NCI-H2227 (cell line): ENCODE measurements around the gene RBM7.

Experiments
- DNase-seq: peaks from one replicate; lab custom pipeline; 2025; ENCODE audit not compliant: unreplicated experiment; lab: John Stamatoyannopoulos, UW

The RBM7 gene, protein sequence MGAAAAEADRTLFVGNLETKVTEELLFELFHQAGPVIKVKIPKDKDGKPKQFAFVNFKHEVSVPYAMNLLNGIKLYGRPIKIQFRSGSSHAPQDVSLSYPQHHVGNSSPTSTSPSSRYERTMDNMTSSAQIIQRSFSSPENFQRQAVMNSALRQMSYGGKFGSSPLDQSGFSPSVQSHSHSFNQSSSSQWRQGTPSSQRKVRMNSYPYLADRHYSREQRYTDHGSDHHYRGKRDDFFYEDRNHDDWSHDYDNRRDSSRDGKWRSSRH

DNA sequence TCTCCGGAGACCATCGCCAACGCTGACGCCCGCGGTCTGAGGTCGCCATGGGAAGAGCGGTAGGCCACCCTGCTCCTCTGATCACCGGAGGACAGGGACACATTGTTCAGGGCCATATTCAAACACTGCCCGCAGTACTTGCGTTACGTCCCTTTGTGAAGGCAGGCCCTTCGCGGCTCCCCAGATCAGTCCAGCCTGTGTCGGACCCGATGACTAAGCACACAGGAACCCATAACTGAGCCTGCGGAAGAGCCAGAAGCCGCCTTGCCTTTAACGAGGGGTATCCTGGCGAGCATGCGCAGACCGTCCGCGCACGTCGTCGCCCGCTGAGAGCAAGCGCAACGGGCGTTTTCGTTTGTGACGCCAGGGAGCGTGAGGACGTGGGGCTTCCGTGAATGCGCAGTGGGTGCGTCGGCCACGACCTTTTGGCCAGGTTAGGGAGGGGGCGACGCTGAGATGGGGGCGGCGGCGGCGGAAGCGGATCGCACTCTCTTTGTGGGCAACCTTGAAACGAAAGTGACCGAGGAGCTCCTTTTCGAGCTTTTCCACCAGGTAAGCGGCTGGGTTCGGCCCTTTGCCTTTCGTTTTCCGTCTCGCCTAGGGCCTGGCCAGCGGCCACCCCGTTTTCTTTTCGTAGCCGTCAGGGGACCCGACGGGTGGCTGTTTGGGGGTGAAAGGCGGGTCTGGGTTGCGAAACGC, at the start of gene RBM7, which contains the start of gene C11orf71:
RBM7 (plus strand) TSS at position 451 of the 699 bp plus-strand sequence; CDS start at position 457, 6 bp downstream.
C11orf71 (minus strand) TSS at position 296 of the 699 bp plus-strand sequence; CDS start at position 116, 180 bp downstream.
- peak; percentile 95 for DNase-seq

DNA sequence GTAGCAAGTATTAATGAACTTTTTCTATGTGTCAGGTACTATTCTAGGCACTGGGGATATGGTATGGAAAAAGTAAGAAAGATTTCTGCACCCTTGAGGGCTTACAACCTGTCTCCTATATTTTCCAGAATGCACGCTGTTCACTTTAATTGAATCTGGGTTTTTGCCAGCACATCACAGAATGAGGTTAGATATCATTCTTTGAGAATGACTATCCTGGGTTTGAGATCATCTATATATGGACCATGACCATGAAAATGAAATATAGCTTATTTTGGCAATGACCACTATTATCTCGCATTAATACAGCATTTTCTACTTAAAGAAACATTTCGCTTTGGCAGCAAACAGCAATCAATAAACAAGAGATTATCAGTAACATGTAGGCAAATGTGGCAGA, 47.0 kb upstream of the RBM7 start:
- no peak for DNase-seq

DNA sequence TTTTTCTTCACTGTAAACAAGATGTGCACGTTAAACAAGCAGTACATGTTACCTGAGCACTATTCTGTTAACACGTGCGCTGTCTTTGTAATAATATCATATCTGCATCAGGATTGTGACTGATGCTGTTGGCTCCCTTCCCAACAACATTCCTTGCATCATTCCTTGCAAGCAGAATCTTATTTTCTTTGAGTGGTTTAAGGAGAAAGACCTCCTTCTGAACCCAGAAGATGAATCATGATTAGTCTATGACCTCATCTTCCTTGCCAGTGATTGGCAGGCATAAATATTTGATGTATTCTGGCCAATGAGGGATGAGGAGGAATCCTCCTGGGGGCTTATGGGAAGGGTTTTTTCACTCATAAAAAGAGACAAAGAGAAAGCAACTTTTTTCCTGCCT, 46.4 kb upstream of the RBM7 start:
- no peak for DNase-seq

DNA sequence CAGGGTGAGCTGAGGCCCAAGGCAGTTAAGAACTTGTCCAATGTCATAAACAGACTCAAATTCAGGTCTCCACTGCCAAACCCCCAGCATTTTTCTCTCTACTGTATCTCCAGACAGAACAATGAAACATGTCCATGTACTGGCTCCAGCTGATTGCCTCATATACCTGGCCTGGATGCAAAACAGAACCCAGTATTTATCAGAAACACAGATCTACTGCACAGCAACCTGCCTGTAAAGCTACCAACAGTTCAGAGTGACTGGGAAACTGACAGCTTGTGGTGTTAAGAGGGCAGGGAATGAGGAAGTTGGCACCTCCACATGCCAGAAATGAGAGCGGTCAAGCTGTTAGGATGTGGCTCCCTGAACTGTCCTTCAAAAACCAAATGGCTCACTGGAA, 41.8 kb upstream of the RBM7 start:
- no peak for DNase-seq

DNA sequence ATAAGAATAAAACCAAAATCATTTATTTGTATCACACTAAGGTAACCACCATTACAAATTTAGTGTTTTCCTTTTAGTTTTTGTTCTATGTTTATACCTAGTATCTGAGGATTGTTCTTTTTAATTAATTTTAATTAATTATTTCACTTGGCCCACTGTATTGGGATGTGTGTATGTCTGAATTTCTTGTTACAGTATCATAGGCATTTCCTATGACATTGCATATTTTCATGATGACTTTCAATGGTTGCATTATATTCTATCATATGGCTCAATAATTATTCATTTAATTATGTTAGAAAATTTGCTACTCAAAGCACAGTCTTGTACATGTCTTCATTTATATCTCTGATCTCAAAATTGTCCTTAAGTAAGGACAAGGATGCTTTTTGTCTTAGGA, 41.1 kb upstream of the RBM7 start:
- DNase-seq: no peak

DNA sequence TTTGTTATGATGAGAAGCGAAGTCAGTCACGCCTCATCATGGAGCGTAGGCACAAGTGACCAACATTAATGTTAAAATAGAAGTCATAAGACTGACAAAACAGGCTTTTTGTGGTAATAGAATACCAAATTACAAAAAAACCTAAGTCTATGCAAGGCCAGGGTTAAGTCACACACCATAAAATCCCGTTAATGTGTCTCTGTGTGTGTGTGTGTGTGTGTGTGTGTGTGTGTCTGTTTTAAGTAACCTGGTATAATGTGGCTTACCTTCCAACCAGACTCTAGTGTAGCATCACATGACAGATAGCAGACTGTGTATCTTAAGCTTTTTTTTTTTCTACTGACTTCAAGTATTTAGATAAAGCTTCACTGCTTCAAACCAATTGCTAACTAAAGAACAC, 38.1 kb upstream of the RBM7 start:
- no peak for DNase-seq

DNA sequence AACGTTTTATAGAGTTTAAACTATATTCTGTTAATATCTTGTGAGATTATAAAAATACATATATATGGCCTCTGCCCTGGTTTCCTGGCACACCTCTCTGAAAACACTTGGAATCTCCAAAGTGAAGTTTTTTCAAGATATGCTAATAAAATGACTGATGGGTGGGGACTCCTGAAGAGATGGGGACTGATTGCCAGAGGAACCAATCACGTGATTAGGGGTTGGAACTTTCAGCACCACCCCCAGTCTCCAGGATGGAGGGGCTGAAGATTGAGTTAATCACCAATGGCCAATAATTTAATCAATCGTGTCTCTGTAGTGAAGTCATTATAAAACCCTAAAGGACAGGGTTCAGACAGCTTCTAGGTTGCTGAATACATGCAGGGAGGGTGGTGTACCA, 37.5 kb upstream of the RBM7 start:
- no peak for DNase-seq

DNA sequence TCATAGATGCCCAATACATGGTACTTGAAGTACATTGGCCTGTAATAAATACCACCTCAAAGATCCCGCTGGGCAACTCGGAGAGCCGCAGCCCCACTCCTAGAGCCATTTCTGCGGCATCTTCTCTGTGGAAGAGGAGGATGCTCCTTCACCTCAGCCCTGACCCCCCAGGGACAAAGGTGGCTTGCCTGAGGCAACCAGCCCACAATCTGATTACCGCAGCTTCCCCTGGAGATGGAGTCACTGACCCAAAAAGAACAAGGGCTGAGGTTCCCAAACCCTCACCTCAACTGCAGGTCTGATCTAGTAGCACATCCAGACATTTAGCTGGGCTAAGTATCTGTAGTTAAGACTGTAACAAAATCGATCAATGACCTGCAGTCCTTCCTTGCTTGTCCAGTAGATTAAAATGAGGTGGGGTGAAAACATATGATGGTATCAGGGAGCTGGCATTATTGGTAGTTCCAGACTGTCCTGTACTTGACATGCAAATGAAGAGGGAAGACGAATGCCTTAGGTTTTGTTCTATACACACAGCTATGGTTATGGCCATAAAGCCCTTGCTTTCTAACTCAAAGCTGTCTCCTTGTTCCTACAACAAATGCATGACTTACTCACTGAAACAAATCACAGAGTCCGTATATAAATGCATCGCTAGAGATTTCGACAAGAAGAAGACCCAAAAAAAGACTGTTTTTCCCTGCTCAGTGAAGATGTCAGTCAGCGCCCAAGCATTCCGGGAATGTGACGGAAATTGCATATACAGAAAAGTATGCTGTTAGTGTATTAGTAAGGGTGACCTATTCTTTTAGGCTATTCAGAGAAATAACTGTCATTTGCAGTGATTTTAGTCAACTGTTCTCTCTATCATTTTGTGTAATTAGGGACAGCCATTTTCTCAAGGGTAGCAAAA, 33.9 kb upstream of the RBM7 start:
- DNase-seq: peak; percentile 24

DNA sequence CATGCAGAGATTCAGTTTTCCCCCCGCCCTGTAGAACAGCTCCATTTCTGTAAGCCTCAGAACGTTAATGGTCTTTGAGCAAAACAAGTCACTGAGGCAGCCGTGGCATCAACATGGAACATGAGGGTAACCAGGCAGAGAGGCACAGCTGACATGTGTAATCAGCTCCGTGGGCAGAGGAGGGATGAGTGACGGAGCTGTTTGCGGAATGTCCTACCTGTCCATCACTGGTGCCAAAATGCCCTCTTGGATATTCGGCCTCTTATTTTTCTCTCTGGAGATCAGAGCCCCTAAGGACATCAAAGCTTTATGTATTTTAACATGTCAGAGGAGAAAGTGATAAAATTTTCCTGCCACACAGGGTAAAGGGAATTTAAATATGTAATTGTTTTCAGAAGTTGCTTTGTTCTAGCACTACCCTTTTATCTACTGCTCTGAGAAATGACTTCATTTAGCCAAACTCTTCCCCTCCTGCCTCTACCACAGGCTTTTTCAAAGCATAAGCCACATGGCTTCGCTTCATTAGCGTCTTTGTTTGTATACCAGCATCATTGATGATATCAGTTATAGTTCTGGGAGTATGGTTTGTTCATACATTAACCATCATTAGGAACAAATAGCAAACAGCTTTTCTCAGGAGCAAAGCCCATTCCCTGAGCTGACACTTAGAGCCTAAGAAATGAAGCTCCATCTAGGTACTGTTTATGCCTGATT, 33.1 kb upstream of the RBM7 start:
- DNase-seq: no peak

DNA sequence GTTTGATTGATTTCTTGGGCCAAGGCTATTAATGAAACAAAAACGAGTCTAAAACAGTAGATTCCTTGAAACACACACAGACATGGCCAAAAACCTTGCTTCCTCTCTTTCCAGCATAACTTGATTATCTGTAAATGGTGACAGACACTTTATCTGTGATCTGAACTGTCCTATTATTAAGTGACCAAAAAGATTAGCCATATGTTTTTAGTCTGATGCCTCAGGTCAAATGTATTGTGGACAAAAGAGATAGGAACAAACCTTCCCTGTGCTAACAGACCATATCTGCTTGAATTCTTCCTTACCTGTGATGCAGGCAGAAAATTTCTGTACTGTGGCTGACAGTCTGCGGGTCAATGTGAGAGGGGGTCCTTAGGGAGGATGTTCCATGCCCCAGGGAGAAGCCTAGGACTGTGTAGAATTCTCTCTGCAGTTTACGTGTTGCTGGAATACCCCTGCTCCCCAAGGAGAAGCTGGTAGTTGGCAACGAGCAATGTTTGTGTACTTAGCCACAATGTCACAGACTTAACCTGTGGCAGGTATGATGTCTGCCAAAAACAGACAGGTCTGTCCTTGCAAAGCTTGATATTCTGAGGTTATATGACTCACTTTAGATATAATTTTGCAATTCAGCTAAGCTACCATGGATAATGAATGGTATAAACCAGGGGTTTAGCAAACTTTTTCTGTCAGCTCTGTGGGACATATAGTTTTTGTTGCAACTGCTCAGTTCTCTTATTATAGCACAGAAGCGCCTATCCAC, 31.4 kb upstream of the RBM7 start:
- DNase-seq: no peak

DNA sequence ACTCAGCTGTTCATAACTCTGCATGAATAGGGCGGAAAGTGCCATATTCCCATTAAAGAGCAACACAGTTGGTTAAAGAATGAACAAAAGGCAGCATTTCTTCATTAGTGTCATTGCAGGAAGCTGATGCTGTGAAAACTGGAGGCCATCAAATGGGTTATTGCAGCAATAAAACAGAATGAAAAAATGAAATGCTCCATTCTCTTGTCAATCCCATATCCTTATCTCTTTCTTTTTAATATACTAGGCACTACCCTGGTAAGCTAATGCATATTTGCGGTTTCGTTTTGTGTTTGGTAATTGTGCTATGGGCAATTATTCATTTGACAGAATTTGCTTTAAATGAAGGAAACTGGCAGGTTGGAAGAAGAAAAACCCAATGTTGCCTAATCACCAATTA, 25.4 kb upstream of the RBM7 start:
- no peak for DNase-seq

DNA sequence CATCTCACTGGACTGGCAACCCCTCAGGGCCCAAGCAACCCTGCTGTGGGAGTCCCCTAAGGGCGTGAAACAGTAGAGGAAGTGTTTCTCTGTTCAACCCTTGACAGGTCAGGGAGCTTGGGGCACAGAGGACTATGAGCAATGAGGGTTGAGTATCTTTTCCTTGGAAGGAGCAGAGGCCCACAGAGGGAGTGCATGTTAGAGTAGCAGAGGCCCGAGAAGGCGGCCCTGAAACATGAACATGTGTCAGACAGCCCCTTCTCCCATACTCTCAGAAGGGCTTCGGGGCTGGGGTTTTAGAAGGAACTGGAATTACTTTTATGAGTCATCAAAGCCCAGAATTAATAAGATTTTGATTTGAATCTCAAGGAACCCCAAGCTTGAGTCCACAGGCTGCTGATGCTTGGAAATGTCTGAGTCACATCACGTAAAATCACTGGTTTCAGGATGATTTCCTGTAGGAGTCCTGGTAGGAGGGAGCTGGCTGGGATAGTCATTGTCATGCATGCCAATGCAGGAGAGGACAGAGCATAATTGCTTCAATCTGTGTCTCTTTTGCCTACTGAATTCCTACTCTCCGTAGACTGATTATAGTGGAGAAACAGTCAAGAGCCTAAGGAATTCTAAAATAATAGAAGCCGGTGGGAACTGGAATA, 22.7 kb upstream of the RBM7 start:
- DNase-seq: no peak

DNA sequence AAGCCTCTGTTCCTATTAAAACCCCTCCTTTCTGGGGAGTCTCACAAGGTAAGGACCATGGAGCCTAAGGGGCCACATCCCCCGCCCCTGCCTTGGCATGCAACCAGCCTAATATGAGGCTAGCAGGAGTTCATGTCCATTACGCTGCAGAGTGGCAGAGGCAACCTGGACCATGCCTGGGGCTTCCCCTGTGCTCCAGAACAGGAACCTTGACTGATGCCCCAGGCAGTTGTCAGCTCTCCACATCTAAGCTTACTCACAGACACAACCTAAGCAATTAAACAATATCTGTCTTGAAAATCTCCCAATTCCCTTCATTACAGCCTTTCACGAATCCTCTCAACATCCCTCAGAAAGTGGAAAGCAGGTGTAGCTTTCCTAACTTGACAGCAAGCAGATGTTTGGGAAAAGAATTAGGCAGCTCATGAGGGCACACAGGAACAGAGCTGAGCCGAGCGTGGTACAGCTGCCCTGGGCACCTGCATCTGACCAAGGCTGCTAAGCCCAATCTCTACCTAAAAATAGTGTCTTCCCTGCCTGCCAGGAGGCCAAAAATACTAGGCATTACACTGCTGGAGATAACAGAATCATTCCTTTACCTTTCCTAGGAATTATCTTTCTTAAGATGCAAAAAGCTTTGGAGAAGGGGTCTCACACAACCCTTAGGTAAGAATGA, 20.9 kb upstream of the RBM7 start:
- DNase-seq: no peak

DNA sequence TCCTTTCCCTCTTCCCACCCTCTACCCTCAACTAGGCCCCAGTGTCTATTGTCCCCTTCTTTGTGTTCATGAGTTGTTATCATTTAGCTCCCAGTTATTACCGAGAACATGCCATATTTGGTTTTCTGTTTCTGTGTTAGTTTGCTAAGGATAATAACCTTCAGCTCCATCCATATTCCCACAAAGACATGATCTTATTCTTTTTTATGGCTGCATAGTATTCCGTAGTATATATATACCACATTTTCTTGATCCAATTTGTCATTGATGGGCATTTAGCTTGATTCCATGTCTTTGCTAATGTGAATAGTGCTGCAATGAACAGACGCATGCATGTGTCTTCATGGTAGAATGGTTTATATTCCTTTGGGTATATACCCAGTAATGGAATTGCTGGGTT, 18.0 kb upstream of the RBM7 start:
- no peak for DNase-seq

DNA sequence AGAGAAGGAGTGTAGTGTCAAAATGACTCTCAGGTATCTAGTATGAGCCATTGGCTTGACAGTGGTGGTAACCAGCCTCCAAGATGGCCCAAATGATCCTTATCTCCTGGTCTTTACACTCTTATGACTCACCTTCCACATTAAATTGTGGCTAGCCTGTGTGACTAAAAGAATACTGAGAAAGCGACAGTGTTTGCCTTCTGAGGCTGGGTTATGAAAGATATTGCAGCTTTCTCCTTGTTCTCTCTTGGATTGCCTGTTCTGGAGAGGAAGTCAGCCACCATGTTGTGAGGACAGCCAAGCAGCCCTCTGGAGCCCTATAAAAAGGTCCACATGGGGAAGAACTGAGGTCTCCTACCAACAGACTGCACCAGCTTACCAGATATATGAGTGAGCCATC, 16.0 kb upstream of the RBM7 start:
- DNase-seq: no peak

DNA sequence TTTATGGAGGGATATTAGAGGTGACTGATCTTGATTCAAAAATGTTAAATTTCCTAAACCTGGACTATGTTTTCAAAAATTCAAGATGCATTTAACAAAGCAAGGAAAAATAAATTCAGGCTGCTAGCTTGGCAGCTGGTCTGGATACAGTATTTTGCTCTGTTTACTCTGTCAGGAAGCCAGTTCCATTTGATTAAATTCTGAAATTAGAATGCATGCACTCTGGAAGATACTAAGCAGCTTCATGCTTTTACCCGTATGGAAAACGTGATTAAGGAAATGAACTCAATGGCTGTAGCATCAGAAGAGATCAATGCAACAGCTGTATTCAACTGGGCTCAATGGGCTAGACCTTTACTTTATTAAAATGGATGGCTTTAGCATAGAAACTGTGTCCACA, 14.3 kb upstream of the RBM7 start:
- DNase-seq: no peak

DNA sequence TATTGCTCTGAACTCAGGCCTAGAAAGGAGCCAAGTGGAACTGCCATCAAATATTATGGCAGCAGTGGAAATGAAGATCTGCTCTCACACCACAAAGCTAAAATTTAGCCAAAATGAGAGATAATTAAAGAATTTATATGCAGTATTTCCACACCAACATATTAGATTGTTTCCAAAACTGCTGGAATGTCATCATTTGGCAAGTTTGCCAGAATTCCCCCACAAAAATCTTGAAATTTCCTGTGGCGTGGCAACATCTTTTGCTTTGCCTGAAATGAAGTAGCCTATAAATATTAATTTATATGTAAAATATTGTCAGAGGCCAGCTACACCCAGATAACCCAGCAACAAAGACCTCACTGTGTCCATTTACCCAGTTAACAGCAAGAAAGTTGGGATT, 13.9 kb upstream of the RBM7 start:
- DNase-seq: no peak

DNA sequence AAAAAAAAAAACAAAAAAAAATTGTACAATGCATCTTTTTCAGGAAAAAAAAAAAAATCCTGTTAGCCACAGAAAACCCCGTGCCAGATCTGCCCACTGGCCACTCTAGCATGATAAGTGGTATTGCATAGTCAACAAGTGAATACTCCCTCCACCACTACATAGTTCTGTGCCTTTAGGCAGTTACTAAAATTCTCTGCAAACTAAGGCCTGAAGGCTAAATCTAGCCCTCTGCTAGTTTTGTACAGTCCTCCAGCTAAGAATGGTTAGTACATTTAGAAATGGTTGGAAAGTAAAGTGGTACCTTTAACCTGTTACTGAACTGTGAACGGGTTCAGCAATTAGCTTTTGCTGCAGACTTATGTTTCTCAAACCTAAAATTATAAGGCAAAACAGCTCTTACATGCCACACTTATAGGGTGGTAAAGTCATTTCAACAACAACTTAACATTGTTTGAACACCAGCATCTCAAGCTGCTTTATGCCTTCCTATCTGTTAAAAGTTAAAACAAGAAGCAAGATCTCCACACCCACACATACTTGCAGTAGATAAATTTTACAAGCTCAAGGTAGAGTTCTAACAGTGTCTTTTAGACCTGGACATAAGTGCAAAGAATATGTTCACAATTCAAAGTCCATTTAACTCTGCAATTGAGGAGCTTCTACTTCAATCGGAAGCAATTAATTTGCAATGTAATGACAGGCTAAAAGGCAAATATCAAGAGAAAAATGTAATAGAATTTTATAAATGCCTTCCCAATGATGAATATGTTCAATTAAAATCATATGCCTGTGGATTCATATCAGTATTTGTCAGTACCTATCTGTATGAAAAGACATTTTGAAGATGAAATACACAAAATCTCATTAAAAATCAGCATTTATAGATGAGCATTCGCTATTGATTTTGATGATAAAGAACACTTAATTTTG, 7.5 kb upstream of the RBM7 start:
- no peak for DNase-seq
